GM12878 (cell line): ENCODE data around the gene CALML5. TPM values are rescaled to one million over a fixed set of nuclear protein-coding genes. Genes with fewer than 3 reads are reported as not detected.

Experiments used
- ATAC-seq: fragments of 200-7000 bp; cut with Tn5 transposase; 3 replicates; pipeline ENCODE4 v1.9.1; 2020; ENCODE audit warnings: mild to moderate bottlenecking, moderate library complexity
- BruUV-seq: library from RNA; stranded (reverse); fragments of 400-500 nt; replicated peaks from 2 replicates; lab custom pipeline; 2021; lab: Mats Ljungman, UMichigan
- CTCF ChIA-PET: fragments of 300-600 bp; sonication (Branson Sonifier 250); formaldehyde crosslinking; extraction: SDS; loops from one replicate; lab custom pipeline; 2021; ENCODE audit warnings: inconsistent platforms; lab: Yijun Ruan, JAX
- POLR2A ChIA-PET: fragments of 350-600 bp; formaldehyde crosslinking; extraction: SDS; loops from one replicate; lab custom pipeline; 2021; ENCODE audit warnings: inconsistent platforms; lab: Charles Lee
- RAD21 ChIA-PET: fragments of 300-600 bp; sonication (Branson Sonifier 250); formaldehyde crosslinking; loops from one replicate; lab custom pipeline; 2023; ENCODE audit warnings: antibody characterized with exemption; ENCODE audit not compliant: unreplicated experiment; lab: Charles Lee
- SMC1A ChIA-PET: fragments of 300-600 bp; sonication (Branson Sonifier 250); formaldehyde crosslinking; loops from one replicate; lab custom pipeline; 2023; ENCODE audit not compliant: unreplicated experiment, uncharacterized antibody; lab: Charles Lee
- DNase-seq: peaks from one replicate; pipeline ENCODE4 v3.0.0-alpha.2; 2011; ENCODE audit warnings: low read depth, low spot score
- FAIRE-seq: peaks from 3 replicates; lab custom pipeline; 2011; peaks lifted over from hg19 to GRCh38; lab: Jason Lieb, UNC
- H2AFZ ChIP-seq: 2 replicates; pipeline ENCODE4 v1.6.0; 2011; ENCODE audit warnings: low read depth, low read length, control low read depth; ENCODE audit not compliant: control insufficient read depth
- H3K27ac ChIP-seq: 2 replicates; pipeline ENCODE4 v1.5.1; 2011; ENCODE audit warnings: control low read depth; ENCODE audit not compliant: control insufficient read depth, insufficient read depth
- H3K27me3 ChIP-seq, 2 experiments: replicated peaks in 1 of 2; 2 replicates each; pipeline versions ENCODE4 v1.6.0 to v1.6.1; 2011; ENCODE audit warnings: low read length in 1 of 2; ENCODE audit not compliant: control insufficient read depth in 2 of 2, insufficient read depth in 2 of 2
- H3K36me3 ChIP-seq, 2 experiments: 2 replicates each; pipeline ENCODE4 v1.5.1; 2011; ENCODE audit warnings: low read length in 1 of 2; ENCODE audit not compliant: control insufficient read depth in 2 of 2, insufficient read depth in 2 of 2
- H3K4me1 ChIP-seq: 2 replicates; pipeline ENCODE4 v1.6.1; 2011; ENCODE audit warnings: mild to moderate bottlenecking, low read length, moderate library complexity, mixed read lengths; ENCODE audit not compliant: control insufficient read depth, insufficient read depth
- H3K4me2 ChIP-seq: 2 replicates; pipeline ENCODE4 v1.6.0; 2011; ENCODE audit warnings: control low read depth; ENCODE audit not compliant: control insufficient read depth, insufficient read depth
- H3K4me3 ChIP-seq: fragments of 200-600 bp; sonication (generic); 2 replicates; pipeline ENCODE4 v1.5.1; 2016
- H3K79me2 ChIP-seq: 2 replicates; pipeline ENCODE4 v1.6.0; 2011; ENCODE audit warnings: low read length; ENCODE audit not compliant: control insufficient read depth, insufficient read depth
- H3K9ac ChIP-seq: 2 replicates; pipeline ENCODE4 v1.8.0; 2011; ENCODE audit warnings: low read length, control low read depth, mixed read lengths; ENCODE audit not compliant: control insufficient read depth, insufficient read depth
- H3K9me3 ChIP-seq: replicated peaks from 3 replicates; pipeline ENCODE4 v1.5.1; 2011; ENCODE audit warnings: mild to moderate bottlenecking, low read length; ENCODE audit not compliant: control insufficient read depth, insufficient read depth
- H4K20me1 ChIP-seq: 2 replicates; pipeline ENCODE4 v1.6.0; 2011; ENCODE audit not compliant: control insufficient read depth, insufficient read depth
- MEF2B ChIP-seq: fragments of 450-650 bp; IDR thresholded peaks from 2 replicates; pipeline ENCODE4 v1.6.1; 2018; ENCODE audit warnings: mild to moderate bottlenecking, moderate library complexity; ENCODE audit not compliant: partially characterized antibody, poor library complexity, severe bottlenecking
- PBX3 ChIP-seq: IDR thresholded peaks from 2 replicates; pipeline ENCODE4 v1.6.1; 2011; ENCODE audit warnings: mild to moderate bottlenecking, low read depth, low read length, moderate library complexity; ENCODE audit not compliant: insufficient replicate concordance
- PML ChIP-seq: IDR thresholded peaks from 2 replicates; pipeline ENCODE4 v1.6.1; 2012; ENCODE audit warnings: low read length, inconsistent platforms
- WGBS: methylation state at CpG from one replicate; pipeline ENCODE4 v1.1.6; 2016; ENCODE audit warnings: low lambda C conversion rate; ENCODE audit not compliant: insufficient replicate concordance, insufficient coverage; ENCODE audit errors: missing lambda C conversion rate; 5-methylcytosine and 5-hydroxymethylcytosine counted together
- in situ Hi-C: fragments of 300-500 bp; cut with MboI; formaldehyde crosslinking; loops from 9 replicates; pipeline ENCODE4 v1.14.3; 2018; ENCODE audit warnings: mixed read lengths
- intact Hi-C: fragments of 100-400 bp; cut with micrococcal nuclease; formaldehyde crosslinking; loops from one replicate; pipeline ENCODE4 v1.14.2; 2022; ENCODE audit not compliant: unreplicated experiment
- polyA plus RNA-seq, 11 experiments: library from polyadenylated mRNA; depleted of rRNA in 4 of 11; unstranded in 6 of 11; stranded (reverse) in 5 of 11; fragments of >200 nt; fragmentation: Nextera tagmentation in 4 of 11; fragmentation: Illumina TruSeq in 1 of 11; extraction: Ambion mirVana in 4 of 11; extraction: Trizol in 1 of 11; gene quantifications; 1 replicate in 1 of 11; 2 replicates in 10 of 11; pipeline versions ENCODE4 v1.2.1 to v1.2.3, GENCODE V29; 2011 to 2016; ENCODE audit warnings: inconsistent platforms in 2 of 11, missing spikeins in 2 of 11, low read depth in 1 of 11
- total RNA-seq, 4 experiments: library from RNA; depleted of rRNA in 3 of 4; stranded (reverse); fragments of >200 nt in 3 of 4; fragmentation: Illumina TruSeq in 1 of 4; extraction: Trizol in 1 of 4; gene quantifications; 2 replicates each; pipeline versions ENCODE4 v1.2.1 to v1.2.3, GENCODE V29; 2013 to 2021

Gene CALML5
- total and polyA plus RNA-seq, 10 of the 15 experiments (the other 5 are each of a cell fraction or from before 2014, with no cell fraction given): not detected

DNA sequence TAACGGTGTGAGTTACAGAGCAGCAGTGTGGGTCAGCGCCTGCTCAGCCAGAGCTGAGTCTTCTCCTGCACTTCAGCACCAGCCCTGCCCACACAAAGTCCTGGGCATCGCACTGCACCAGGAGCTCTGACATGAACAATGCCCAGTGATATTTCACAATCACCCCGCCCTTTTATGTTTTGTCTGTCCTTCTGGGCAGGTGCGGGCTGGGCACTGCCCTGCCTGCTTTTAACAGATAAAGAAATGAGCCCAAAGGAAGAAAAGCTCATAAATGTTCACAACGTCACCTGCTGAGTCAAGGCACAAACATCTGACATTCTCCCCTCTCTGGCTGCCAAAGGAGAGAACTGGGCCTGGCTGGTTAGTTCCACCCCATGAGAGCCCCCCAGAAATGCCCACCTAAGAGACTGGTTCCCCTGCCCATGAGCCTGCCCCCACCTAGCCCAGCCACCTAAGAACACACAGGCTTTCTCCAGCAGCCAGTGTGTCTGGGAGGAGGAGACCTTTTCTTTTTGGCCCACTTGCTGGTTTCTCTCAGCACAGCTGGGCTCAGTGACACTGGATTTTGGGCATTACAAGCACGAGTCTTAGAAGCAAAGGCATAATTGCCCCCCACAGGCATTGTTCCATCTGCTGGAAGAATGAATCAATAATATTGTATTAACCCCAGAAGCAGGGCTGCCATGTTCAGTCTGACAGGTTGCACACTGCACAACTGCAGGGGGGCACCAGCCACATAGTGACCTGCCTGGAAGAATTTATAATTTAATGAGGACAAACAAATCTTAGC is 47.7 kb upstream of the CALML5 start:
- H3K36me3 ChIP-seq: no peaks in the 10 kb centered on the region
- SMC1A ChIA-PET: interaction anchor here (1.2 kb wide), 1 partner anchor 143 kb away, joined by 3 read pairs; the partner anchor contains the start of gene TUBAL3
- WGBS: 25% methylated on average over 7 of the region's 7 CpGs
- H3K9me3 ChIP-seq: no peaks in the 10 kb centered on the region; the same call in 1 of the 3 replicates
- no peak overlapping the region for H2AFZ ChIP-seq
- no peak overlapping the region for H3K4me3 ChIP-seq
- TF ChIP-seq PML (no peak), PBX3 (no peak), MEF2B (no peak)
- intact Hi-C loops (no loop called here), in situ Hi-C loops (no loop called here)
- no peak overlapping the region for H3K4me2 ChIP-seq
- RAD21 ChIA-PET: no interaction called here
- no peaks in the 10 kb centered on the region; a peak in 1 of 4 replicates for H3K27me3 ChIP-seq
- no TSS peak for BruUV-seq
- CTCF ChIA-PET: interaction anchor here (0.9 kb wide), 1 partner anchor 83 kb away, joined by 3 read pairs; no protein-coding TSS in a partner anchor
- no peaks in the 10 kb centered on the region for H3K79me2 ChIP-seq
- no peak for FAIRE-seq
- H3K4me1 ChIP-seq: peaks cover 7% of the 10 kb centered on the region
- H3K27ac ChIP-seq: no peak overlapping the region
- POLR2A ChIA-PET: no interaction called here
- DNase-seq: no peak
- ATAC-seq: no peak
- no peaks in the 10 kb centered on the region for H4K20me1 ChIP-seq
- no peak overlapping the region for H3K9ac ChIP-seq
